ENCODE data around the gene USF2. TPM values are rescaled to one million over a fixed set of nuclear protein-coding genes. Genes with fewer than 3 reads are reported as not detected.

Gene USF2
- total RNA-seq, 1 donor from 2014 or later, result 137 TPM

- no peak for DNase-seq (ENCODE audit: low spot score in 2 of 2, unreplicated experiment in 2 of 2)
- no peak for TF ChIP-seq CTCF (IDR thresholded peaks at IDR 0.05; ENCODE audit: unreplicated experiment)
- Mint-ChIP-seq H3K4me1 (peaks cover 25% of the 10 kb centered on the region), H3K36me3 (peaks cover 5% of the 10 kb centered on the region), H3K4me3 (peak overlapping the region; percentile 95), H3K27ac (peak overlapping the region; percentile 100), H3K27me3 (ENCODE audit: low read depth) (peaks cover 58% of the 10 kb centered on the region), H3K9me3 (peaks cover 17% of the 10 kb centered on the region)
These were observed 19.5 kb upstream of the USF2 start for GRCh38 chr19:35249146-35249847.

- H3K4me1 Mint-ChIP-seq, result peaks cover 25% of the 10 kb centered on the region
- H3K36me3 Mint-ChIP-seq, result peaks cover 12% of the 10 kb centered on the region
- DNase-seq (ENCODE audit: low spot score in 2 of 2, unreplicated experiment in 2 of 2), result peak in 1 of 2 experiments; percentile 31
- H3K27ac Mint-ChIP-seq, result peak overlapping the region; percentile 100
- no peak for TF ChIP-seq CTCF (IDR thresholded peaks at IDR 0.05; ENCODE audit: unreplicated experiment)
- peaks cover 11% of the 10 kb centered on the region for H3K9me3 Mint-ChIP-seq
- H3K4me3 Mint-ChIP-seq, result peak overlapping the region; percentile 95
- H3K27me3 Mint-ChIP-seq (ENCODE audit: low read depth), result peaks cover 55% of the 10 kb centered on the region
These were observed 18.7 kb upstream of the USF2 start for GRCh38 chr19:35249848-35250711.

GRCh38 chr19:35251456-35251855 is 17.3 kb upstream of the USF2 start:
- peaks cover 26% of the 10 kb centered on the region for H3K4me1 Mint-ChIP-seq
- peaks cover 18% of the 10 kb centered on the region for H3K36me3 Mint-ChIP-seq
- H3K9me3 Mint-ChIP-seq, result peaks cover 3% of the 10 kb centered on the region
- no peak overlapping the region for H3K27ac Mint-ChIP-seq
- peaks cover 47% of the 10 kb centered on the region for H3K27me3 Mint-ChIP-seq (ENCODE audit: low read depth)
- DNase-seq (ENCODE audit: low spot score in 2 of 2, unreplicated experiment in 2 of 2), result peak in 1 of 2 experiments; percentile 17
- TF ChIP-seq CTCF (IDR thresholded peaks at IDR 0.05; ENCODE audit: unreplicated experiment), result no peak
- H3K4me3 Mint-ChIP-seq, result no peak overlapping the region

GRCh38 chr19:35253316-35254286 is 15.2 kb upstream of the USF2 start:
- H3K4me1 Mint-ChIP-seq, result peaks cover 31% of the 10 kb centered on the region
- H3K9me3 Mint-ChIP-seq, result no peaks in the 10 kb centered on the region
- peak in 1 of 2 experiments; percentile 36 for DNase-seq (ENCODE audit: low spot score in 2 of 2, unreplicated experiment in 2 of 2)
- no peak overlapping the region for H3K4me3 Mint-ChIP-seq
- peaks cover 18% of the 10 kb centered on the region for H3K36me3 Mint-ChIP-seq
- H3K27ac Mint-ChIP-seq, result no peak overlapping the region
- H3K27me3 Mint-ChIP-seq (ENCODE audit: low read depth), result peaks cover 28% of the 10 kb centered on the region
- TF ChIP-seq CTCF (IDR thresholded peaks at IDR 0.05; ENCODE audit: unreplicated experiment), result no peak

All from mesothelial cell of epicardium (in vitro differentiated cells).